ENCODE data around the gene IL22.

DNA sequence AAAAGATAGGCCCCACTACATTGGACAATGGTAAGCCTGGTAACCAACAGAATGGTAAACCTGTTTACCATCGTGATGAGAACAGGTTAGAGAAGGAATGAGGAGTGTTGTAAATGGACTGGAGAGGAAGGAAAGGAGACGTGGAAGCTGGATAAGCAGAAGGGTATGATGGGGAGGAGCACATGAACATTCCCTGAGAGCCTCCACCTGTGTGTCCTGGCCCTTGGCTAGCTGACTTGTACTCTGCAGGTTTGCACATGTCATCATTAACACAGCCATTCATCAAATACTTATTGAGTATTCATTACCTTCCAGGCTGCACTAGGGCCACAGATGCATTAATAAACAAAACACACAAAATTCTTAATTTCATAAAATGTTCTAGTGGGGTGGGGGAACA, 23.4 kb downstream of the IL22 start:
- TF ChIP-seq, protein P1, sequence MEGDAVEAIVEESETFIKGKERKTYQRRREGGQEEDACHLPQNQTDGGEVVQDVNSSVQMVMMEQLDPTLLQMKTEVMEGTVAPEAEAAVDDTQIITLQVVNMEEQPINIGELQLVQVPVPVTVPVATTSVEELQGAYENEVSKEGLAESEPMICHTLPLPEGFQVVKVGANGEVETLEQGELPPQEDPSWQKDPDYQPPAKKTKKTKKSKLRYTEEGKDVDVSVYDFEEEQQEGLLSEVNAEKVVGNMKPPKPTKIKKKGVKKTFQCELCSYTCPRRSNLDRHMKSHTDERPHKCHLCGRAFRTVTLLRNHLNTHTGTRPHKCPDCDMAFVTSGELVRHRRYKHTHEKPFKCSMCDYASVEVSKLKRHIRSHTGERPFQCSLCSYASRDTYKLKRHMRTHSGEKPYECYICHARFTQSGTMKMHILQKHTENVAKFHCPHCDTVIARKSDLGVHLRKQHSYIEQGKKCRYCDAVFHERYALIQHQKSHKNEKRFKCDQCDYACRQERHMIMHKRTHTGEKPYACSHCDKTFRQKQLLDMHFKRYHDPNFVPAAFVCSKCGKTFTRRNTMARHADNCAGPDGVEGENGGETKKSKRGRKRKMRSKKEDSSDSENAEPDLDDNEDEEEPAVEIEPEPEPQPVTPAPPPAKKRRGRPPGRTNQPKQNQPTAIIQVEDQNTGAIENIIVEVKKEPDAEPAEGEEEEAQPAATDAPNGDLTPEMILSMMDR (IDR thresholded peaks at IDR 0.05): no peak
- TF ChIP-seq EP300 (IDR thresholded peaks at IDR 0.05) (no peak), POLR2A (IDR thresholded peaks at IDR 0.05) (no peak)
